ENCODE measurements around the gene GRID2. TPM values are rescaled to one million over a fixed set of nuclear protein-coding genes. Genes with fewer than 3 reads are reported as not detected.

GRID2 gene
- total RNA-seq, 3 donors from 2014 or later, result 0.44 TPM; not detected in 2

- intact Hi-C loops (cut with DNase I, micrococcal nuclease), result no loop called here
- ATAC-seq (no peak), DNase-seq (no peak)
- Histone ChIP-seq H3K4me1 (ENCODE audit: low read depth) (no peaks in the 10 kb centered on the region), H3K4me3 (no peak overlapping the region), H3K9me3 (no peaks in the 10 kb centered on the region), H3K36me3 (ENCODE audit: low read depth) (no peaks in the 10 kb centered on the region)
- no peak for TF ChIP-seq CTCF (IDR thresholded peaks at IDR 0.05)
Observed at GRCh38 chr4:93684571-93684970, 1380.8 kb downstream of the GRID2 start.

- H3K36me3 ChIP-seq (ENCODE audit: low read depth), result no peaks in the 10 kb centered on the region
- H3K4me1 ChIP-seq (ENCODE audit: low read depth), result no peaks in the 10 kb centered on the region
- TF ChIP-seq CTCF (IDR thresholded peaks at IDR 0.05), result no peak
- DNase-seq, result no peak
- no peak overlapping the region for H3K4me3 ChIP-seq
- intact Hi-C loops (cut with DNase I, micrococcal nuclease), result no loop called here
- no peaks in the 10 kb centered on the region for H3K9me3 ChIP-seq
- no peak for ATAC-seq
Observed at GRCh38 chr4:93687304-93687703, 1383.5 kb downstream of the GRID2 start.

- ATAC-seq (no peak), DNase-seq (no peak)
- Histone ChIP-seq H3K4me3 (no peak overlapping the region), H3K4me1 (ENCODE audit: low read depth) (no peaks in the 10 kb centered on the region), H3K9me3 (no peaks in the 10 kb centered on the region), H3K36me3 (ENCODE audit: low read depth) (no peaks in the 10 kb centered on the region)
- intact Hi-C loops (cut with DNase I, micrococcal nuclease), result no loop called here
- TF ChIP-seq CTCF (IDR thresholded peaks at IDR 0.05), result no peak
Observed at GRCh38 chr4:93688978-93689377, 1385.2 kb downstream of the GRID2 start.

DNA sequence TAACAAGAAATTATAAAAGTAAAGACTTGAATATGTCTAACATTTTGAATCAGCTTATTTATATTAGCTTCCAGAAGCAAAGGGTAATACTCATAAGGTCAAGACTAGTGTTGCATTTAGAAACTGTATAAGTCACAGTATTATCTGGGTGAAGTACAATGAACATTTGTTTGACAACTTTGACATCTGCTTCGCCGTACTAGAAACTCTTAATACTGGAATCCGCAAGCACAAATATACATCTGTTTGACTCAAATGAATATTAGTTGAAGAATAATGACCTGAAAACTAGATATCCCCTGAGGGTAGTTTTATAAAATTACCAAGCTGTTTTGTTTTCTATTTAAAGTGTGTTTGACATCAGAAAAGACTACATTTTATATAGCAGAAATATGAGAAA lies 1389.4 kb downstream of the GRID2 start:
- H3K9me3 ChIP-seq, result no peaks in the 10 kb centered on the region
- H3K4me1 ChIP-seq (ENCODE audit: low read depth), result no peaks in the 10 kb centered on the region
- H3K36me3 ChIP-seq (ENCODE audit: low read depth), result no peaks in the 10 kb centered on the region
- intact Hi-C loops (cut with DNase I, micrococcal nuclease), result no loop called here
- no peak for TF ChIP-seq CTCF (IDR thresholded peaks at IDR 0.05)
- DNase-seq (no peak), ATAC-seq (no peak)
- no peak overlapping the region for H3K4me3 ChIP-seq

DNA sequence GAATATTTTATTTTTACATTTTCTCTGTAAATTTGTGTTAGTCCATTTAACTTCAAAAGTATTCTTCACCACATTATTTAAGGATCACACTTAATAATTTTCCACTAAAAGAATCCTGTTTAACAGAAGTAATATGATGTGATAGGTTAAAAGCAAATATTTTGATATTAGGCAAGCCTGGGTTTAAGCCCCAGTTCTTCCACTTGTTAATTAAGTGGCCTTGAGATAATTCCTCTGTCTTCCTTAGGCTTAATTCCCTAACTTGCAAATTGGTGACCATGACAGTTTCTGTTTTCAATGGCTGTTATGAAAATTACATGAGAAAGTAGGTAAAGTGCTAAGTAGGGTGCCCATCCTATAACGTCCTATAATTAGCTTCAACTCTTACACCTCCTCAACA lies 1394.9 kb downstream of the GRID2 start:
- intact Hi-C loops (cut with DNase I, micrococcal nuclease), result no loop called here
- H3K4me3 ChIP-seq, result no peak overlapping the region
- no peaks in the 10 kb centered on the region for H3K4me1 ChIP-seq (ENCODE audit: low read depth)
- H3K9me3 ChIP-seq, result no peaks in the 10 kb centered on the region
- no peak for TF ChIP-seq CTCF (IDR thresholded peaks at IDR 0.05)
- H3K36me3 ChIP-seq (ENCODE audit: low read depth), result no peaks in the 10 kb centered on the region
- ATAC-seq, result no peak
- DNase-seq, result no peak

GRCh38 chr4:93700571-93700970 lies 1396.8 kb downstream of the GRID2 start:
- Histone ChIP-seq H3K36me3 (ENCODE audit: low read depth) (no peaks in the 10 kb centered on the region), H3K4me1 (ENCODE audit: low read depth) (no peaks in the 10 kb centered on the region), H3K4me3 (no peak overlapping the region), H3K9me3 (no peaks in the 10 kb centered on the region)
- intact Hi-C loops (cut with DNase I, micrococcal nuclease), result no loop called here
- ATAC-seq (no peak), DNase-seq (no peak)
- TF ChIP-seq CTCF (IDR thresholded peaks at IDR 0.05), result no peak

Data from mucosa of descending colon (tissue), 3 donors.